ENCODE measurements around the gene RFX5. TPM values are rescaled to one million over a fixed set of nuclear protein-coding genes. Genes with fewer than 3 reads are reported as not detected.

Gene RFX5
- total RNA-seq, 1 donor from 2014 or later: 21.0 TPM

DNA sequence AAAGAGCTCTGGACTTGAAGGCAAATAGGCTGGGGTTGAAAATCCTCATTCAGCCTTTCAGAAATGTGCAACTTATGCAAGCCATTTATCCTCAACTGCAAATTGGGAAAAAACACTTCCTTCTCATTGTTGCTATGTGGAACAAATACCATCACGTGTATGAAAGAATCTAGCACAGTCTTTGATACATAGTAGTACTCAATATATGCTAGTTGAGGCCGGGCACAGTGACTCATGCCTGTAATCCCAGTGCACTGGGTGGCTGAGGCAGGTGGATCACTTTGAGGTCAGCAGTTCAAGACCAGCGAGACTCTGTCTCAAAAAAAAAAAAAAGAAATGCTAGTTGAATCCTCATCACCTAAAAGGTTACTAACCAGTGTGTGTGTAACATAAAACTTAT, 28.1 kb downstream of the RFX5 start:
- peaks cover 86% of the 10 kb centered on the region for H3K36me3 ChIP-seq
- intact Hi-C loops (cut with micrococcal nuclease): no loop called here
- no peak for TF ChIP-seq CTCF (IDR thresholded peaks at IDR 0.05; ENCODE audit: borderline replicate concordance)

DNA sequence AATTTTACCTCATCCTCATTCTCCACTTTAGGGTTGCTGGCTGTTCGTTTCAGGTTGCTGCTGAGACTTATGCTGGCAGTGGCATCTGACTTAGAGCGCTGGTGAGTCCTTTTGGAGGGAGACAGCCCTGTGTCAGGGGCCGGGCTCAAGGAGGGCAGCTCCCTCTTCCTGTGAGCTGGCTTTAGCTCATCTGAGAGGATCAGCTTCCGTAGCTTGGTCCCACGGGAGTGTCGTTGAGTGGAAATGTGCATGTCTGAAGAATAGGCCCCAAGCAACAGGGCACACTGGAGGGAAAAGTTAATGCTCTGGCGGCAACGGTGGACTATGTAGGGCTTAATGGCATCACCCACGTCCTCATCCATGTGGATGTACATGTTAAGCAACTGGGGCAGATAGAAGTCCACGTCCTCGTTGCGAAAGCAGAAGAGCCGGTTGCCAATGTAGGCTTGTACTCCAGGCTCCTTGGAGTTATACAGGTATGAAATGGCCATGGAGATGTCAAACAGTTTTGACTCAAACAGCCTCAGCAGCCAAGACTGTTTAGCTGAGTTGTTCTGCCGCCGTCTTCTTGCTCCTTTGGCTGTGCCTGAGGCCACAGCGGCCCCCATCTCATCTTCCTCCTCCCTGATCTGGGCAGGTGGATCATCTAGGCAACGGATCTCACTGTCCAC, 31.4 kb downstream of the RFX5 start:
- H3K4me3 ChIP-seq: no peak overlapping the region
- H3K27ac ChIP-seq (replicated peaks): no peak overlapping the region
- H3K36me3 ChIP-seq: peaks cover 61% of the 10 kb centered on the region
- peaks cover 58% of the 10 kb centered on the region for H3K4me1 ChIP-seq
- TF ChIP-seq CTCF (IDR thresholded peaks at IDR 0.05; ENCODE audit: borderline replicate concordance): no peak
- H3K9me3 ChIP-seq (replicated peaks): no peaks in the 10 kb centered on the region
- DNase-seq: no peak
- intact Hi-C loops (cut with micrococcal nuclease): no loop called here
- no peaks in the 10 kb centered on the region for H3K27me3 ChIP-seq (ENCODE audit: low read depth)

More for the DNA sequence above, 28.1 kb downstream of the RFX5 start:
- no peak overlapping the region for H3K27ac ChIP-seq (replicated peaks)
- H3K4me3 ChIP-seq: no peak overlapping the region
- H3K4me1 ChIP-seq: peaks cover 38% of the 10 kb centered on the region
- no peaks in the 10 kb centered on the region for H3K27me3 ChIP-seq (ENCODE audit: low read depth)
- no peaks in the 10 kb centered on the region for H3K9me3 ChIP-seq (replicated peaks)
- no peak for DNase-seq

GRCh38 chr1:151314137-151314875, 32.7 kb downstream of the RFX5 start:
- Histone ChIP-seq H3K27me3 (ENCODE audit: low read depth) (no peaks in the 10 kb centered on the region), H3K4me1 (peaks cover 72% of the 10 kb centered on the region), H3K4me3 (no peak overlapping the region), H3K9me3 (replicated peaks) (no peaks in the 10 kb centered on the region), H3K27ac (replicated peaks) (peak overlapping the region; percentile 80), H3K36me3 (peaks cover 50% of the 10 kb centered on the region)
- TF ChIP-seq CTCF (IDR thresholded peaks at IDR 0.05; ENCODE audit: borderline replicate concordance): no peak
- intact Hi-C loops (cut with micrococcal nuclease): no loop called here
- DNase-seq: peak; percentile 86

GRCh38 chr1:151313501-151313900, 33.6 kb downstream of the RFX5 start:
- no peak overlapping the region for H3K4me3 ChIP-seq
- H3K36me3 ChIP-seq: peaks cover 49% of the 10 kb centered on the region
- TF ChIP-seq CTCF (IDR thresholded peaks at IDR 0.05; ENCODE audit: borderline replicate concordance): no peak
- no peaks in the 10 kb centered on the region for H3K27me3 ChIP-seq (ENCODE audit: low read depth)
- no peaks in the 10 kb centered on the region for H3K9me3 ChIP-seq (replicated peaks)
- peak; percentile 48 for DNase-seq
- peaks cover 80% of the 10 kb centered on the region for H3K4me1 ChIP-seq
- peak overlapping the region; percentile 80 for H3K27ac ChIP-seq (replicated peaks)
- intact Hi-C loops (cut with micrococcal nuclease): no loop called here

DNA sequence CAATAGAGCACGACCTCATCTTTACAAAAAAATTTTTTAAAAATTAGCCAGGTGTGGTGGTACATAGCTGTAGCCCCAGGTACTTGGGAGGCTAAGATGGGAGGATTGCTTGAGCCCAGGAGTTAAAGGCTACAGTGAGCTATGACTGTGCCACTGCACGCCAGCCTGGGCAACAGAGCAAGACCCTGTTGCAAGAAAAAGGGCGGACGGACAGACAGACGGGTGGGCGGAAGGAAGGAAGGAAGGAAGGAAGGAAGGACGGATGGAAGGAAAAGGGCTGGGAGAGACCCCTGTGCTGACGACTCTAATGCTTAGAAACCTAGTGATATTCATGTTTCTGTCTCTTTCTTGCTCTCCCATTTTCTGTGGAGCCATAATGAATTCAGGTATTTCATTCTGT, 34.2 kb downstream of the RFX5 start:
- H3K36me3 ChIP-seq: peaks cover 54% of the 10 kb centered on the region
- H3K27me3 ChIP-seq (ENCODE audit: low read depth): no peaks in the 10 kb centered on the region
- H3K4me1 ChIP-seq: peaks cover 80% of the 10 kb centered on the region
- no peak overlapping the region for H3K4me3 ChIP-seq
- H3K9me3 ChIP-seq (replicated peaks): no peaks in the 10 kb centered on the region
- no peak for TF ChIP-seq CTCF (IDR thresholded peaks at IDR 0.05; ENCODE audit: borderline replicate concordance)
- intact Hi-C loops (cut with micrococcal nuclease): no loop called here
- DNase-seq: no peak
- H3K27ac ChIP-seq (replicated peaks): peak overlapping the region; percentile 80

Data from left ventricle myocardium inferior (tissue), 1 donor.